ENCODE data around the gene MRPS33.
"Not testable (repeated sequence)": the region's sequence is repeated elsewhere in the genome, so short reads cannot be mapped to it uniquely, and the experiment has no call there.

The MRPS33 gene

GRCh38 chr7:140972876-140973829 is 41.6 kb downstream of the MRPS33 start:
- TF ChIP-seq, protein P1, sequence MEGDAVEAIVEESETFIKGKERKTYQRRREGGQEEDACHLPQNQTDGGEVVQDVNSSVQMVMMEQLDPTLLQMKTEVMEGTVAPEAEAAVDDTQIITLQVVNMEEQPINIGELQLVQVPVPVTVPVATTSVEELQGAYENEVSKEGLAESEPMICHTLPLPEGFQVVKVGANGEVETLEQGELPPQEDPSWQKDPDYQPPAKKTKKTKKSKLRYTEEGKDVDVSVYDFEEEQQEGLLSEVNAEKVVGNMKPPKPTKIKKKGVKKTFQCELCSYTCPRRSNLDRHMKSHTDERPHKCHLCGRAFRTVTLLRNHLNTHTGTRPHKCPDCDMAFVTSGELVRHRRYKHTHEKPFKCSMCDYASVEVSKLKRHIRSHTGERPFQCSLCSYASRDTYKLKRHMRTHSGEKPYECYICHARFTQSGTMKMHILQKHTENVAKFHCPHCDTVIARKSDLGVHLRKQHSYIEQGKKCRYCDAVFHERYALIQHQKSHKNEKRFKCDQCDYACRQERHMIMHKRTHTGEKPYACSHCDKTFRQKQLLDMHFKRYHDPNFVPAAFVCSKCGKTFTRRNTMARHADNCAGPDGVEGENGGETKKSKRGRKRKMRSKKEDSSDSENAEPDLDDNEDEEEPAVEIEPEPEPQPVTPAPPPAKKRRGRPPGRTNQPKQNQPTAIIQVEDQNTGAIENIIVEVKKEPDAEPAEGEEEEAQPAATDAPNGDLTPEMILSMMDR (conservative IDR thresholded peaks at IDR 0.05; ENCODE audit: low read length): no peak
- DNase-seq (ENCODE audit: low read depth): no peak
- no peak overlapping the region for H3K4me3 ChIP-seq (ENCODE audit: low read length)

GRCh38 chr7:140972344-140972743 is 42.4 kb downstream of the MRPS33 start:
- H3K4me3 ChIP-seq (ENCODE audit: low read length): no peak overlapping the region
- TF ChIP-seq, protein P1 (conservative IDR thresholded peaks at IDR 0.05; ENCODE audit: low read length): no peak
- no peak for DNase-seq (ENCODE audit: low read depth)

- H3K4me3 ChIP-seq (ENCODE audit: low read length): no peak overlapping the region
- TF ChIP-seq, protein P1 (conservative IDR thresholded peaks at IDR 0.05; ENCODE audit: low read length): no peak
- DNase-seq (ENCODE audit: low read depth): no peak
These were observed 47.3 kb downstream of the MRPS33 start for GRCh38 chr7:140967438-140967837.

- no peak overlapping the region for H3K4me3 ChIP-seq (ENCODE audit: low read length)
- no peak for DNase-seq (ENCODE audit: low read depth)
- TF ChIP-seq, protein P1 (conservative IDR thresholded peaks at IDR 0.05; ENCODE audit: low read length): no peak
These were observed 48.1 kb downstream of the MRPS33 start for GRCh38 chr7:140966561-140967233.

DNA sequence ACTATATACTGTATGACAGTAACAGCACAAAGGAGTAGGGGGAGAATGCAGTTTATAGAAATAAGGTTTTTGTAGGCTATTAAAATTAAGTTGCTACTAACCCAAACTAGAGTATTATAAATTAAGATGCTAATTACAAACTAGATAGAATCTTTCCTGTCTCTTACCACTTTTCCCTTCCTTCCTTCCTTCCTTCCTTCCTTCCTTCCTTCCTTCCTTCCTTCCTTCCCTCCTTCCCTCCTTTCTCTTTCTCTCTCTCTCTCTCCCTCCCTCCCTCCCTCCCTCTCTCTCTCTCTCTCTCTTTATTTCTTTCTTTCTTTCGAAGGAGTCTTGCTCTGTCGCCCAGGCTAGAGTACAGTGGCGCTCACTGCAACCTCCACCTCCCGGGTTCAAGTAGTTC is 53.6 kb downstream of the MRPS33 start:
- DNase-seq (ENCODE audit: low read depth): no peak
- no peak overlapping the region for H3K4me3 ChIP-seq (ENCODE audit: low read length)
- TF ChIP-seq, protein P1 (conservative IDR thresholded peaks at IDR 0.05; ENCODE audit: low read length): no peak

DNA sequence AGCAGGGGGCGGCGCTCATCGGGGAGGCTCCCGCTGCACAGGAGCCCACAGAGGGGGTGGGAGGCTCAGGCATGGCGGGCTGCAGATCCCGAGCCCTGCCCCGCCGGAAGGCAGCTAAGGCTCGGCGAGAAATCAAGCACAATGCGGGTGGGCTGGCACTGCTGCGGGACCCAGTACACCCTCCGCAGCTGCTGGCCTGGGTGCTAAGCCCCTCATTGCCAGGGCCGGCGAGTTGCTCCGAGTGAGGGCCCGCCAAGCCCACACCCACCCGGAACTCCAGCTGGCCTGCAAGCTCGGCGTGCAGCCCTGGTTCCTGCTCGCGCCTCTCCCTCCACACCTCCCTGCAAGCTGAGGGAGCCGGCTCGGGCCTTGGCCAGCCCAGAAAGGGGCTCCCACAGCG is 57.8 kb downstream of the MRPS33 start:
- not testable (repeated sequence) for DNase-seq (ENCODE audit: low read depth); H3K4me3 ChIP-seq (ENCODE audit: low read length)

All from AG10803 (cell line).